SU-DHL-6 (cell line): ENCODE measurements around the gene FZD8.

Experiments used
- CTCF ChIP-seq: fragments of 200-600 bp; sonication (generic); IDR thresholded peaks from one replicate; pipeline ENCODE4 v1.5.1; 2017; ENCODE audit warnings: antibody characterized with exemption, mild to moderate bottlenecking, low read length, moderate library complexity; ENCODE audit not compliant: insufficient read depth, poor library complexity, severe bottlenecking
- EZH2phosphoT487 ChIP-seq: fragments of 200-600 bp; sonication (generic), shearing (Covaris generic); conservative IDR thresholded peaks from 2 replicates; pipeline ENCODE4 v1.6.1; 2018; ENCODE audit warnings: mild to moderate bottlenecking, antibody characterized with exemption, low read length, moderate library complexity, mixed read lengths

GRCh38 chr10:35639021-35639727 is 2.9 kb downstream of the FZD8 start:
- TF ChIP-seq CTCF (no peak), EZH2phosphoT487 (no peak)
